ENCODE data around the gene FBLN2. TPM values are rescaled to one million over a fixed set of nuclear protein-coding genes. Genes with fewer than 3 reads are reported as not detected.

The FBLN2 gene
- total RNA-seq, 1 donor from 2014 or later: 1.3 TPM

DNA sequence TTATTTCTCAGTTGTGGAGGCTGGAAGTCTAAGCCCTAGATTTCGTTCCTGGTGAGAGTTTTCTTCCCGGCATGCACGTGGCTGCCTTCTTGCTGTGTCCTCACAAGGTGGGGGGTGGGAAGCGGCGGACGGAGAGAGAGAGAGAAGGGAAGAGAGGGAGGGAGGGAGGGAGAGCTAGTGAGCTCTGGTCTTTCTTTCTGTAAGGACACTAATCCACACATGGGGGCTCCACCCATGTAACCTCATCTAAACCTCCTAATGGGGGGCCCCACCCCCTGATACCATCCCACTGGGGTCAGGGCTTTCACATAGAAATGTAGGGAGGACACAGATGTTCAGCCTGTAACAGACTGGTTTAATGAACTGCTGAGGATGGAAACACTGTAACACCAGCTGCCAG lies 7.3 kb downstream of the FBLN2 start:
- Mint-ChIP-seq H3K4me1 (peaks cover 38% of the 10 kb centered on the region), H3K27me3 (peaks cover 12% of the 10 kb centered on the region), H3K4me3 (no peak overlapping the region), H3K9me3 (no peaks in the 10 kb centered on the region), H3K27ac (no peak overlapping the region), H3K36me3 (ENCODE audit: low read depth) (no peaks in the 10 kb centered on the region)
- intact Hi-C loops (cut with micrococcal nuclease): no loop called here
- CTCF ChIA-PET: no interaction called here
- DNase-seq (no peak), ATAC-seq (ENCODE audit: low read depth) (no peak)
- POLR2A ChIA-PET: no interaction called here
- TF ChIP-seq, protein P1, sequence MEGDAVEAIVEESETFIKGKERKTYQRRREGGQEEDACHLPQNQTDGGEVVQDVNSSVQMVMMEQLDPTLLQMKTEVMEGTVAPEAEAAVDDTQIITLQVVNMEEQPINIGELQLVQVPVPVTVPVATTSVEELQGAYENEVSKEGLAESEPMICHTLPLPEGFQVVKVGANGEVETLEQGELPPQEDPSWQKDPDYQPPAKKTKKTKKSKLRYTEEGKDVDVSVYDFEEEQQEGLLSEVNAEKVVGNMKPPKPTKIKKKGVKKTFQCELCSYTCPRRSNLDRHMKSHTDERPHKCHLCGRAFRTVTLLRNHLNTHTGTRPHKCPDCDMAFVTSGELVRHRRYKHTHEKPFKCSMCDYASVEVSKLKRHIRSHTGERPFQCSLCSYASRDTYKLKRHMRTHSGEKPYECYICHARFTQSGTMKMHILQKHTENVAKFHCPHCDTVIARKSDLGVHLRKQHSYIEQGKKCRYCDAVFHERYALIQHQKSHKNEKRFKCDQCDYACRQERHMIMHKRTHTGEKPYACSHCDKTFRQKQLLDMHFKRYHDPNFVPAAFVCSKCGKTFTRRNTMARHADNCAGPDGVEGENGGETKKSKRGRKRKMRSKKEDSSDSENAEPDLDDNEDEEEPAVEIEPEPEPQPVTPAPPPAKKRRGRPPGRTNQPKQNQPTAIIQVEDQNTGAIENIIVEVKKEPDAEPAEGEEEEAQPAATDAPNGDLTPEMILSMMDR (IDR thresholded peaks at IDR 0.05): no peak

DNA sequence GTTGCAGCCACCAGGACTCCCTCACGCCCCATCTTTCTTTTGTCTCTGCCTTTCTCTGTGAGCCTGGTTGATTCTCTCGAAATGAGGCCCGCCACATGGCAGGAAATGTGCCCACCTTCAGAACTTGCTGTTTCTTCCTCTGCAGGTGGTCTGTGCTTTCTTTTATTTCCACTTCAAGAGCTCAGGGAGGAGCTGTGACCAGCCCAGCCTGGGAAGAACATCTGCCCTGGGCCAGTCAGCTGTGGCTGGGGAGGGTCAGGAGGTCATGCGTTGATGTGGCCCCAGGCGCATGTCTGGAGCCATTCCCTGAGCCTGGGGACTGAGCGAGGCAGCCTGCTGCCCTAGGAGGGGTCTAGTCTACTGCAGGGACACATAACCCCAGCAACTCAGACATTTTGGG lies 8.0 kb downstream of the FBLN2 start:
- no peak for DNase-seq
- H3K27me3 Mint-ChIP-seq: peaks cover 15% of the 10 kb centered on the region
- no peaks in the 10 kb centered on the region for H3K9me3 Mint-ChIP-seq
- TF ChIP-seq, protein P1 (IDR thresholded peaks at IDR 0.05): no peak
- H3K4me3 Mint-ChIP-seq: no peak overlapping the region
- no peaks in the 10 kb centered on the region for H3K36me3 Mint-ChIP-seq (ENCODE audit: low read depth)
- H3K4me1 Mint-ChIP-seq: peaks cover 32% of the 10 kb centered on the region
- intact Hi-C loops (cut with micrococcal nuclease): no loop called here
- ChIA-PET POLR2A (no interaction called here), CTCF (no interaction called here)
- no peak overlapping the region for H3K27ac Mint-ChIP-seq
- ATAC-seq (ENCODE audit: low read depth): no peak

DNA sequence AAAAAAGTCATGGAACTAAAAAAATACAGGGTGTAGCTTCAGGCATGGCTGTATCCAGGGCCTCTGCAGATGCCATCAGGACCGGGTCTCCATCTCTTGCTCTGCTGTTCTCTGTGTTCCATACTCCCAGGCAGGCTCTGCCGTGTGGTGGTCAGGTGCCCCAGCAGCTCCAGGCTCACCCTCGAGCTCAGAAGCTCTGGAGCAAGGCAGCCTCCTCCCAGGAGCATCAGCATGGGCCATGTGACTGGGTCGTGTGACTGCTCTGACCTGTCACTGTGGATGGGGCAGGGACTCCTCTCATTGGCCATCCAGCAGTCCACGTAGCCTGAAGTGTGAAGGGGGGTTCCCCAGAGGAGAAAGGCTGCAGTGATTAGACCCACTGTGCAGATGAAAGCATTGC lies 8.5 kb downstream of the FBLN2 start:
- H3K27ac Mint-ChIP-seq: no peak overlapping the region
- peaks cover 29% of the 10 kb centered on the region for H3K4me1 Mint-ChIP-seq
- CTCF ChIA-PET: no interaction called here
- H3K4me3 Mint-ChIP-seq: no peak overlapping the region
- peaks cover 12% of the 10 kb centered on the region for H3K27me3 Mint-ChIP-seq
- H3K9me3 Mint-ChIP-seq: no peaks in the 10 kb centered on the region
- intact Hi-C loops (cut with micrococcal nuclease): no loop called here
- POLR2A ChIA-PET: no interaction called here
- TF ChIP-seq, protein P1 (IDR thresholded peaks at IDR 0.05): no peak
- DNase-seq: no peak
- no peaks in the 10 kb centered on the region for H3K36me3 Mint-ChIP-seq (ENCODE audit: low read depth)
- ATAC-seq (ENCODE audit: low read depth): no peak

DNA sequence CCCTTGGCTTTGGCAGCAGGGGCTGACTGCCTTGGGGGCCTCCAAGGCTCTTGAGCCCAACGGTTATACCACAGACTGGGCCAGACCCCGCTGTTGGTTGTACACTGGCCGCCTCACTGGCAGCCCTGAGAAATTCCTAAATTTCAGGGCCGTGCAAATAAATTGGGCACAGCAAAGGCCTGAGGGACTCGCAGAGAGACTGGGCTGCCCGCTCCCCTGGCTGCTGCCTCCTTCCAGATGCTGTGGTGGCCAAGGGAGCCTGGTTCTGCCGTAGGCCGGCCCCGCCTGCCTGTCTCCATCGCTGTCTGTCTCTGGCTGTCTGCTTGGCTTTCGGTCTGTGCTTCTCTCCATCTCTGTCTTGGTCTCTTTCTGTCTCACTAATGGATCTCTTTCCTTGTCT lies 9.0 kb downstream of the FBLN2 start:
- POLR2A ChIA-PET: no interaction called here
- intact Hi-C loops (cut with micrococcal nuclease): no loop called here
- Mint-ChIP-seq H3K4me3 (no peak overlapping the region), H3K27ac (no peak overlapping the region), H3K9me3 (no peaks in the 10 kb centered on the region), H3K4me1 (peaks cover 26% of the 10 kb centered on the region), H3K27me3 (peaks cover 12% of the 10 kb centered on the region), H3K36me3 (ENCODE audit: low read depth) (no peaks in the 10 kb centered on the region)
- no peak for DNase-seq
- CTCF ChIA-PET: no interaction called here
- ATAC-seq (ENCODE audit: low read depth): no peak
- TF ChIP-seq, protein P1 (IDR thresholded peaks at IDR 0.05): no peak

DNA sequence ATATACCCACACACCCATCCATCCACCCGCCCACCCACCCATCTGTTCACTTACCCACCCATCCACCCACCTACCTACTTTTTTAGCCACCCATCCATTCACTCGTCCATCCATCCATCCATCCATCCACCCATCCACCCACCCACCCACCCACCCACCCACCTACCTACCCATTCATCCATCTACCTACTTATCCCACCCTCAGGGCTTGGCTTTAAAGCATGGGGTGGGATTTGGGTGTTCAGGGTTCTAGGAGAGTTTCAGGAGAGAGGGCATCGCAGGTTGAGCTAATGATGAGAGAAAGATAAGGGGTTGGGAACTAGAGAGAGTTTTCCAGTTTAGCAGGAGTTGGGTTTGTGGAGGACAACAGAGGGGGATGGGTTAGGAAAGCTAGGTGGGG lies 9.7 kb downstream of the FBLN2 start:
- intact Hi-C loops (cut with micrococcal nuclease): no loop called here
- H3K4me1 Mint-ChIP-seq: peaks cover 19% of the 10 kb centered on the region

More for the DNA sequence above, 9.7 kb downstream of the FBLN2 start:
- Mint-ChIP-seq H3K9me3 (no peaks in the 10 kb centered on the region), H3K27ac (no peak overlapping the region), H3K27me3 (peaks cover 12% of the 10 kb centered on the region), H3K4me3 (no peak overlapping the region), H3K36me3 (ENCODE audit: low read depth) (no peaks in the 10 kb centered on the region)
- CTCF ChIA-PET: no interaction called here
- DNase-seq: no peak
- POLR2A ChIA-PET: no interaction called here
- TF ChIP-seq, protein P1 (IDR thresholded peaks at IDR 0.05): no peak
- ATAC-seq (ENCODE audit: low read depth): no peak
